CD8-positive, alpha-beta memory T cell (primary cell): Measurements from ENCODE around the gene MRM3. TPM values are rescaled to one million over a fixed set of nuclear protein-coding genes. Genes with fewer than 3 reads are reported as not detected.
"Not testable (repeated sequence)": the region's sequence is repeated elsewhere in the genome, so short reads cannot be mapped to it uniquely, and the experiment has no call there.

Experiments
- CTCF ChIA-PET: fragments of 350-600 bp; sonication (Branson Sonifier 250); formaldehyde crosslinking; loops from one replicate; lab custom pipeline; 2021; ENCODE audit warnings: antibody characterized with exemption; lab: Charles Lee
- POLR2A ChIA-PET: fragments of 350-600 bp; sonication (Branson Sonifier 250); formaldehyde crosslinking; loops from one replicate; lab custom pipeline; 2021; ENCODE audit warnings: antibody characterized with exemption; lab: Charles Lee
- DNase-seq, 5 donors: peaks; one replicate each; pipeline versions ENCODE4 v3.0.0 to v3.0.0-alpha.2; 2020 to 2022; ENCODE audit warnings: mixed read lengths in 1 of 5
- H3K27ac ChIP-seq: one replicate; pipeline ENCODE4 v1.7.0; 2013; ENCODE audit warnings: low read depth, mild to moderate bottlenecking, low read length, moderate library complexity
- H3K27me3 ChIP-seq: 2 replicates; pipeline ENCODE4 v1.7.0; 2013; ENCODE audit warnings: low read length, mild to moderate bottlenecking; ENCODE audit not compliant: insufficient read depth, poor library complexity, severe bottlenecking
- H3K36me3 ChIP-seq: 2 replicates; pipeline ENCODE4 v1.7.0; 2013; ENCODE audit warnings: mild to moderate bottlenecking, low read length, moderate library complexity; ENCODE audit not compliant: insufficient read depth
- H3K4me1 ChIP-seq: 2 replicates; pipeline ENCODE4 v1.7.0; 2013; ENCODE audit warnings: mild to moderate bottlenecking, low read length, moderate library complexity; ENCODE audit not compliant: insufficient read depth
- H3K4me3 ChIP-seq: 2 replicates; pipeline ENCODE4 v1.7.0; 2013; ENCODE audit warnings: mild to moderate bottlenecking, low read length
- H3K9me3 ChIP-seq: 2 replicates; pipeline ENCODE4 v1.7.0; 2013; ENCODE audit warnings: mild to moderate bottlenecking, low read length
- H3K27ac Mint-ChIP-seq, 8 donors: one replicate each; pipeline ENCODE4 v1.8.0; 2020 to 2021; ENCODE audit warnings: mixed read lengths in 8 of 8, mild to moderate bottlenecking in 6 of 8, inconsistent platforms in 3 of 8, moderate library complexity in 3 of 8
- H3K27me3 Mint-ChIP-seq, 2 donors: one replicate each; pipeline ENCODE4 v1.8.0; 2020 to 2021; ENCODE audit warnings: mixed read lengths in 2 of 2, mild to moderate bottlenecking in 1 of 2, moderate library complexity in 1 of 2
- H3K36me3 Mint-ChIP-seq, 3 donors: one replicate each; pipeline ENCODE4 v1.8.0; 2020 to 2021; ENCODE audit warnings: mixed read lengths in 3 of 3, inconsistent platforms in 1 of 3, mild to moderate bottlenecking in 1 of 3
- H3K4me1 Mint-ChIP-seq, 3 donors: one replicate each; pipeline ENCODE4 v1.8.0; 2020 to 2021; ENCODE audit warnings: mixed read lengths in 3 of 3, inconsistent platforms in 1 of 3, mild to moderate bottlenecking in 1 of 3
- H3K4me3 Mint-ChIP-seq, 7 donors: one replicate each; pipeline ENCODE4 v1.8.0; 2020 to 2021; ENCODE audit warnings: mixed read lengths in 7 of 7, mild to moderate bottlenecking in 6 of 7, moderate library complexity in 4 of 7, inconsistent platforms in 2 of 7
- H3K9me3 Mint-ChIP-seq, 5 donors: one replicate each; pipeline ENCODE4 v1.8.0; 2020 to 2022; ENCODE audit warnings: mixed read lengths in 5 of 5, mild to moderate bottlenecking in 3 of 5, moderate library complexity in 2 of 5, inconsistent platforms in 1 of 5
- polyA plus RNA-seq: library from polyadenylated mRNA; unstranded; fragments of 300-500 nt; fragmentation: Illumina TruSeq; gene quantifications from one replicate; pipeline ENCODE4 v1.2.3, GENCODE V29; 2021
- total RNA-seq, 2 experiments: library from RNA; stranded (reverse); gene quantifications; one replicate each; pipeline ENCODE4 v1.2.3, GENCODE V29; 2021

The MRM3 gene
- total and polyA plus RNA-seq, 3 experiments from 2014 or later: 24.9 to 37.4 (median 35.5) TPM

DNA sequence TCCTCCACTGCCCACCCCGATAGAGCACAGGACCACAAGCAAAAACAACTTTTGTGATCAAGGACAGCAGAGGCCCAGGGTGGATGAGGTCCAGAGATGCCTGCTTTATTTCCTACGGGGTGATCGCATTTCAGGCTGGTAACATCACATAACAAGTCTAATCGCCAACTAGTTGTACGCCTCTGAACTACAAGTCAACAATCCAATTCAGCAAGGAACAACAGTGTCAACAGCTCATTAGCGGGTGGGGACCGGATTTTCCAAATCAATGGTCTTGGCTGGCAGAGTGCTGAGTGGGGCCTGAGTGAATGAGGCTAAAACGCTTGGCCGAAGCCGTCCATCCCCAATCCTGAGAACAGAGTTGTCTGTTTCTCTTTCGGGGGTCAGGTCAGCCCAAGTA lies 17.1 kb downstream of the MRM3 start:
- no peaks in the 10 kb centered on the region for H3K9me3 ChIP-seq
- CTCF ChIA-PET: interaction anchor here (1.6 kb wide), 1 partner anchor 182 kb away, joined by 5 read pairs; no protein-coding TSS in a partner anchor

DNA sequence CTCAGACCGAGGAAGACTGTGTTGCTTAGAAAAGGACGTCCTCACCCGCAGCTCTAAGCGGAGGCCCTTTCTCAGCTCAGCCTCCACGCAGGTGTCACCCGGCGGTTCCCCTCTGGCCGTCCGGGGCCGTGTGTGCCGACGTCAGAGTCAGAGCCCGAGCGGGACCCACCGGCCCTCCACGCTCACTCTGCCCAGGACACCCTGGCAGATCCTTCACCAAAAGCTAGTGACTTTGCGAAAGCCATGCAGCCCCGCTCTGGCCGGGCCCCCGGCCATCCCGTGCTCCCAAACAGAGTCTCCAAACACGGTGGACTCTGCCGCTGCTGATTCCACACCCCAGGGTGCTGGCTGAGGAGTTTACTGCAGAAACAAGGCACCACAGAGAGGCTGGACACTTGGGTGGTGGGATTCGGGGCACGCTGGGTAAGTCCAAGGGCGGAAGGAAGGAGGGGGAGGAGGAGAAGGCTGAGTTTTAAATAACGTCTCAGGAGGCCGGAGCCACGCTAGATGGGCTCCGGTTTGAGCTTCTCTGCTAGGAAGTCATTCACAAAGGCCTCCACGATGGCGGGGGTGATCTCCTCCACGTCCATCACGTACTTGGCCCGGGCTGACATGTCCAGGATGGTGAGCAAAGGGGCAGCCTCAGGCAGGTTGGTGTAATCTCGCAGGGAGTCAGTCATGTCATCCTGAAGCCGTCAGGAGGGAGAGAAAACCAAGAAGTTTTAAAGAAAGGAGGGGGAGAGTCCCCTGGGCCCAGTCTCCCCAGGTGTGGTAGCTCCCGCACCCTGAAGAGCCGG lies 18.5 kb downstream of the MRM3 start:
- Mint-ChIP-seq H3K9me3 (no peaks in the 10 kb centered on the region), H3K36me3 (no peaks in the 10 kb centered on the region), H3K27ac (peak overlapping the region in 1 of 8 donors; percentile 47), H3K4me1 (no peaks in the 10 kb centered on the region), H3K27me3 (peaks cover 0 to 1% of the 10 kb centered on the region in 2 donors), H3K4me3 (no peak overlapping the region)
- DNase-seq: no peak
- Histone ChIP-seq H3K27me3 (no peaks in the 10 kb centered on the region), H3K4me3 (no peak overlapping the region), H3K4me1 (no peaks in the 10 kb centered on the region), H3K36me3 (no peaks in the 10 kb centered on the region), H3K27ac (no peak overlapping the region), H3K9me3 (no peaks in the 10 kb centered on the region)
- POLR2A ChIA-PET: interaction anchor here (0.5 kb wide), 1 partner anchor 88 kb away, joined by 4 read pairs; no protein-coding TSS in a partner anchor
- CTCF ChIA-PET: no interaction called here

More for the DNA sequence above, 17.1 kb downstream of the MRM3 start:
- H3K4me1 ChIP-seq: no peaks in the 10 kb centered on the region
- H3K27ac Mint-ChIP-seq: no peak overlapping the region
- peaks cover 0 to 1% of the 10 kb centered on the region in 2 donors for H3K27me3 Mint-ChIP-seq
- H3K27ac ChIP-seq: no peak overlapping the region
- H3K27me3 ChIP-seq: no peaks in the 10 kb centered on the region
- no peaks in the 10 kb centered on the region for H3K36me3 ChIP-seq
- no peak overlapping the region for H3K4me3 ChIP-seq
- no peaks in the 10 kb centered on the region for H3K9me3 Mint-ChIP-seq
- H3K36me3 Mint-ChIP-seq: no peaks in the 10 kb centered on the region
- peaks cover 5 to 6% (median 5%) of the 10 kb centered on the region in 3 donors for H3K4me1 Mint-ChIP-seq
- H3K4me3 Mint-ChIP-seq: no peak overlapping the region
- no peak for DNase-seq
- POLR2A ChIA-PET: no interaction called here

DNA sequence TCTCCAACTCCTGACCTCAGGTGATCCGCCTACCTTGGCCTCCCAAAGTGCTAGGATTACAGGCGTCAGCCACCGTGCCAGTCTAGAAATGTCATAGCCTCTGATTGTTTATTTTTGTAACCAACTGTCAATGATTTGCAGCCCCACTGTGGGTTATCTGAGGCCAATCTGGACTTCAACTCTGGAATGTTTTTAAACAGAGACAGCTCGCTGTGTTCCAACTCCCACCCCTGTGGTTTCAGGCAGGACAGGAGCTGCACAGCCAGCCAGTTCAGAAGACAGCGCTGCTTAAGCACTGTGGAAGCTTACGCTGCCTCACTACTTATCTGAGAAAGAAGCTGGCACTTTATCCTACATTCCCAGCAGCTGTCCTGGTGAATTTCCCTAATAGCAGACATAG lies 19.5 kb downstream of the MRM3 start:
- Histone ChIP-seq H3K27ac (no peak overlapping the region), H3K9me3 (no peaks in the 10 kb centered on the region), H3K36me3 (no peaks in the 10 kb centered on the region), H3K27me3 (no peaks in the 10 kb centered on the region), H3K4me3 (no peak overlapping the region), H3K4me1 (no peaks in the 10 kb centered on the region)
- Mint-ChIP-seq H3K4me3 (no peak overlapping the region), H3K4me1 (no peaks in the 10 kb centered on the region), H3K27ac (no peak overlapping the region), H3K36me3 (no peaks in the 10 kb centered on the region), H3K27me3 (peaks cover 0 to 1% of the 10 kb centered on the region in 2 donors), H3K9me3 (no peaks in the 10 kb centered on the region)
- POLR2A ChIA-PET: no interaction called here
- no peak for DNase-seq
- CTCF ChIA-PET: no interaction called here

GRCh38 chr17:802481-802880 lies 20.3 kb downstream of the MRM3 start:
- no peaks in the 10 kb centered on the region for H3K4me1 Mint-ChIP-seq
- Histone ChIP-seq H3K27ac (no peak overlapping the region), H3K4me3 (no peak overlapping the region), H3K36me3 (no peaks in the 10 kb centered on the region), H3K27me3 (no peaks in the 10 kb centered on the region), H3K9me3 (no peaks in the 10 kb centered on the region), H3K4me1 (no peaks in the 10 kb centered on the region)
- CTCF ChIA-PET: no interaction called here
- H3K4me3 Mint-ChIP-seq: no peak overlapping the region
- H3K27me3 Mint-ChIP-seq: peaks cover 0 to 1% of the 10 kb centered on the region in 2 donors
- no peak for DNase-seq
- no peaks in the 10 kb centered on the region for H3K36me3 Mint-ChIP-seq
- POLR2A ChIA-PET: no interaction called here
- H3K27ac Mint-ChIP-seq: no peak overlapping the region
- no peaks in the 10 kb centered on the region for H3K9me3 Mint-ChIP-seq

DNA sequence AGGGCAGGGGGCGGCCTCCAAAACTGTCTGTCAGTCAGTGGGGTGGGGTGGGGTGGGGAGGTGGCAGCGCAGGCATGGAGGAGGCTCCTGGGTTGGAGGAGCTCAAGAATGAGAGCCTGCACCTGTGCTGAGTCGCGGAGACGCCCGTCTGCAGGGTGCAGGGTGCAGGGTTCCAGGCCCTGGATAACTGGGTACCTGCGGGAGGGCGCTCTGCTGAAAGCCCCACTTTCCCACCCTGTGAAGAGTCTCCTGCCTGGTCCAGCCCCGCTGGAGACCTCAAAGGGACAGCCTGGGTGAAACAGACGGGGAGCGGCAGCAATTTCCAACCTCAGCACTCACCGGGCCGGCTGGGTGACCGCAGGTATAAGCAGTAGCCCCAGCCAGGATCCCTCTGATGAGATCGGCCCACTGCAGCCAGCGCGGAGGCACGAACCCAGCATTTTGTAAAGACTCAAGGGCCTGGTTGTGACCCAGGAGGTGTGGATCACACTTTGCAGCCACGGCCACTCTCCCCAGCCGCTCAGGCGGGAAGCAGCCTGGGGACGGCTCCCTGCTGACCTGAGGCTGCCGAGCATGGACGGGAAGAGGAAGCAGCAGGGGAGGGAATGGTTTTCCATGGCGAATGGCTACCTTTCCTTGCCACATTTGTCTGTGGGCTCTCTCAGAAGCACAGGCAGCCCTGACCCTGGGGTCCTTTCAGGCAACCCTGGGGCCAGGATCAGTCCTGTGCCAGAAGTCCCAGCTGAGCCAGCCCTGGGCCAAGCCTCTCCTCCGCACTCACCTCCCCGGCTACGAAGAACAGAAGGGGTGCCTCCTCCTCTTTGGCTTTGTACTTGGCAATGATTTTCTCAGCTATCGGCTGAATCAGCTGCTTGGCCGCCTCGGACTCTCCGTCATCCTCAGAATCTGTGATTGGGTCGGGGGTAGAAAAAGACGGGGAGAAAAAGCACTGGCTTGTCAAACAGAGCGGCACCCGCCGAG lies 21.0 kb downstream of the MRM3 start:
- ChIA-PET POLR2A (no interaction called here), CTCF (interaction anchor here (1.1 kb wide), 1 partner anchor 193 kb away, joined by 3 read pairs; the partner anchor contains the start of gene TIMM22)
- H3K9me3 ChIP-seq: no peaks in the 10 kb centered on the region
- no peaks in the 10 kb centered on the region for H3K9me3 Mint-ChIP-seq
- peaks cover 0 to 1% of the 10 kb centered on the region in 2 donors for H3K27me3 Mint-ChIP-seq
- no peaks in the 10 kb centered on the region for H3K36me3 Mint-ChIP-seq
- no peak for DNase-seq
- no peak overlapping the region for H3K27ac ChIP-seq
- H3K27me3 ChIP-seq: no peaks in the 10 kb centered on the region
- H3K4me1 ChIP-seq: no peaks in the 10 kb centered on the region
- H3K27ac Mint-ChIP-seq: no peak overlapping the region
- H3K4me3 ChIP-seq: no peak overlapping the region
- no peak overlapping the region for H3K4me3 Mint-ChIP-seq
- H3K4me1 Mint-ChIP-seq: no peaks in the 10 kb centered on the region
- no peaks in the 10 kb centered on the region for H3K36me3 ChIP-seq

DNA sequence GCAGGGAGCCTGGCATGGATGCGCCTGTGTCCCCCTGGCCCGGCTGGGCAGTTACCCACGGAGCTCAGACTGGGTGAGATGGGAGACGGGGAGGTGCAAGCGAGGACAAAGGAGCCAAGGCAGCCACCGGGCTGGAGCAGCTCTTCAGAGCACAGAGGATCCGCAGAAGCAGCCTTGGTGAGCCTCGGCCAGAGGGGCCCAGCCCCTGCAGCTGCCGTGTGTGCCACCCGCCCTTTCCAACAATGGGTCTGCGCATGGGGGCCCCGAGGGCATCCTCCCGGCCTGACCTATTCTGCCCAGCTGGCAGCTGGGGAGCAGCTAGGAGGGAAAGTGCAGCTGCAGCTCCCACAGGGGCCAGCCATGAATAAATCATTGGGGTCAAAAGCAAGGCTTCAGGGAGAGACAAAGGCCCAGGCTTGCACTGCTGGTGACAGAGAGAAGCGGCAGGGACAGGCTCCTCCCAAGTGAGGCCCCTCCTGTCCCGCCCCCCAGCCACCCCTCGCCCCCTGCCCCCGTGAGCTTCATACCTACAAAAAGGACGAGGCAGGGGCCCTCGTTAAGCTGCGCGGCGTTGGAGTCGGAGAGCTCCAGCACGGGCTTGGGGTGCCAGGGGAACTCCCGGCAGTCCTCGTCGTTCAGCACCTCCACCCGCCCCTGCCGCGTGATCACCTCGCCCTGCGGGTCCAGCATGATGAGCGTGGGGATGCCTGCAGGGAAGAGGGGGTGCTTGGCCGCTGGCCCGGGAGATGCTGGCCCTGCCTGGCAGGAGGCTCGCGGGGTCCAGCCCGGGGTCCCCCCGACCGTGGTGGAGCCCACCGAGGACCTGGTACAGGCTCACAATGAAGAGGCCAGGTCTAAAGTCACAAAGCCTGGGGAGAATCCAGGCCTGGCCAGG lies 22.6 kb downstream of the MRM3 start:
- no peaks in the 10 kb centered on the region for H3K9me3 Mint-ChIP-seq
- Histone ChIP-seq H3K36me3 (no peaks in the 10 kb centered on the region), H3K4me3 (no peak overlapping the region), H3K4me1 (no peaks in the 10 kb centered on the region), H3K9me3 (no peaks in the 10 kb centered on the region), H3K27ac (no peak overlapping the region), H3K27me3 (no peaks in the 10 kb centered on the region)
- no peak overlapping the region for H3K4me3 Mint-ChIP-seq
- no peak overlapping the region for H3K27ac Mint-ChIP-seq
- ChIA-PET CTCF (no interaction called here), POLR2A (no interaction called here)
- H3K4me1 Mint-ChIP-seq: no peaks in the 10 kb centered on the region
- peaks cover 0 to 1% of the 10 kb centered on the region in 2 donors for H3K27me3 Mint-ChIP-seq
- no peak for DNase-seq
- H3K36me3 Mint-ChIP-seq: no peaks in the 10 kb centered on the region

DNA sequence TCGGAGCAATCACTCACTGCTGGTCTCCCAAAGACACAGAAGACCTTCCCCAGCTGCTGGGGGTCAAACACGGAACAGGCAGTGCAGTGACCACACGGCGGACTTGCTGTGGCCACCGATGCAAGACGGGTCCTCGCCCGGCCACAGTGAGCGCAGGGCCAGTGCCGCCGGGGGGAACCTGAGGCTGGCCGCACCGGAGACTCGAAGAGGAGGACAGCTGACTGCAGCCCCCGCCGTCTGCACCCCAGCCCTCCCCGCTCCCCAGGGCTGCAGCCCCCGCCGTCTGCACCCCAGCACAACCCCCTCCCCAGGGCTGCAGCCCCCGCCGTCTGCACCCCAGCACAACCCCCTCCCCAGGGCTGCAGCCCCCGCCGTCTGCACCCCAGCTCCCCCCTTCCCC lies 23.7 kb downstream of the MRM3 start:
- H3K9me3 ChIP-seq, H3K27me3 ChIP-seq, CTCF ChIA-PET, H3K27ac Mint-ChIP-seq, H3K27me3 Mint-ChIP-seq, H3K36me3 ChIP-seq, H3K27ac ChIP-seq, H3K4me1 Mint-ChIP-seq, H3K4me1 ChIP-seq, H3K4me3 ChIP-seq, H3K36me3 Mint-ChIP-seq, H3K9me3 Mint-ChIP-seq, POLR2A ChIA-PET, H3K4me3 Mint-ChIP-seq, DNase-seq: not testable (repeated sequence)
